HG02973 (cell line): ENCODE data around the gene EVA1A.

Experiments used
- ATAC-seq: cut with Tn5 transposase; IDR thresholded peaks from one replicate; pipeline ENCODE4 v1.9.1; 2021; ENCODE audit warnings: moderate library complexity; ENCODE audit not compliant: unreplicated experiment

The EVA1A gene

DNA sequence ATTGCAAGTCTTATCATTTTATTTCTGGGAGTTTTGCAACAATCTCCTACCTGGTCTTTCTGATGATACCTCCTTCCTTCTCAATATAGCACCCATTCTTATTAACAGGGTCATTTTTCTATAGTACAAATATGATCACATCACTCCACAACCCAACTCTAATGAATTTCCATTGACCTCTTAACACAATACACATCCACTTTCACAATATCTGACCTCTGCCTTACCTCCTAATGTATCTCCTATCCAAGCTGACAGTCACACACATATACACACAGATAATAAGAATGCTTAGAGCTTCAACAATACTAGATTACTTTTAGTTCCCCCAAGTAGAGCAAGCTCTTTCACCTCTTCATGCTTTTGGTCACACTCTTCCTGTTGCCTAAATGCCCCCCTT is 40.9 kb downstream of the EVA1A start:
- no peak for ATAC-seq

GRCh38 chr2:75518638-75519465 is 41.9 kb downstream of the EVA1A start:
- no peak for ATAC-seq

GRCh38 chr2:75517547-75518230 is 43.0 kb downstream of the EVA1A start:
- ATAC-seq = no peak

DNA sequence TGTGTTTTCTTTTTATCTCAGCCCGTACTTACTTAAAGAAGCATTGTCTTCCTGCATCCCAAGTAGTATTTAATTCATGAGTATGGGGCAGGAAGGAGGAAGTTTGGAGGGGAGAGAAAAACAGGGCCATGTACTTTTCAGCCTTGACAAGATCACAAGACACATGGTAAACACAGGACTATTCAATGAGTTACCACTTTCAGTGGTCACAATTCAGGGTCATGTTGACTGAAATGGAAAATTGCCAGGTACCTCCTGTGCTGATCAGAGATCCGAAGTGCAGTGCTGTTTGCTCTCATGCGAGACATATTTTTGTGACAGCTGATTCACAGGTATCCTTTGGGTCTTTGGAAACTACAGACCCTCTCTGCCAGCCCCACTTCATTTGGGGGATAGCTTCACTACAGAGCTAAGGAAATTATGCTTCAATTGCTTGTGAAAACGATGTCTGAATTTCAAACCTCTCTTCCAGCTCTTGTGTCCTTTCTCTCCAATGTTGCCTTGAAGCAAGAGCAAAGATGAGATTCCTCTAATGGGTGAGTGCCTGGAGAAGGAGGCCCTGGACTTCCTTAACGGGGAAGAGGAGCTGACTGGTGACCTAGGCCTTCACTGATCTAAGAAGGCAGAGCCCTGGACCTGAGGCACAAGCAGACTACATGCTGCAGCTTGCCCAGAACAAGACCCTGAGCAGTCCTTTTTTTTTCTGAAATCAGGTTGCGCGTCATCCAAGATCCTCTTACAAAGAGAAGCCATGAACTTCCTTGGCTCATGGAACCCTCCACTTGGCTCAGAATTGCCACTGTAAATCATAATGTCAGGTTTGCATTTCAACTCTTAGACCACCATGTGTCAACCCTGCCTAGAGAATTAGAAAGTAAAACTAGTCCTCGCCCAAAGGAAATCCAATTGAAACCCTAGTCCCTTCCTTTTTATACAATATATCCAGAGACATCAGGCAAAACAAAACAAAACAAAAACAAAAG is 44.1 kb downstream of the EVA1A start:
- no peak for ATAC-seq

DNA sequence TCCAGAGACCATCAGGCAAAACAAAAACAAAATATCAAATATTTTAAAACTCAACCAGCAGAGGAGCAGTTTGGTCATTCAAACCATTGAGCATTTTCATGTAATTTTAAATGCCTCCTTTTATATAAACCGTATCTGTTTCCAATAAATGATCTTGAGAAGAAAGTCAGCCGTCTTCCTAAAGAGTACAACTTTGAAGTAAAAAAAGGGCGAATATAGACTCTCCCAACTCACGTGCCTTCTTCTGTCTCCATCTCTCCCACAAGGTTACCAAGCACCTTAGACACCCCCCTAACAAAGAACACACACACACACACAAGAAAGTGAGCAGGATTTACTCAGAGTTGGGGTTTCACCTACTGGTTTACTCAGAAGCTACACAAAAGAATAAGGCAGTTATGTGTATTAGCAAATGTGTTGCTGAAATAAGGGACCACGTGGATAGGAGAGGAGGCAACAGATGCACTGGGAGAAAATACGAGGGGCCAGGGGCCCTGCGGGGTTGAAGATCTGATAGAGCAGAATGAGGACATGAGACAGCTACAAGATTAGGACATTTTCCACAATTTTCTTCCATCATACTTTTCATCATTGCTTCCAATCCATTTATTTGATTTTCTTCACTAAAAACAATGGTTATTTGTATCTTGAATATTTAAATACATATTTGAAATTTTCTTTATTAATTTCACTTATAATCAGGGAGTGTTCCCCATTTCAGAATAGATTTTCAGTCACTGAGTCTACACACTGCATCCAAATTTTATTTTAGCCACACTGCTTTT is 45.0 kb downstream of the EVA1A start:
- ATAC-seq = no peak

- no peak for ATAC-seq
Observed at GRCh38 chr2:75513616-75514170, 47.0 kb downstream of the EVA1A start.

- ATAC-seq = no peak
Observed at GRCh38 chr2:75512455-75513212, 48.1 kb downstream of the EVA1A start.

DNA sequence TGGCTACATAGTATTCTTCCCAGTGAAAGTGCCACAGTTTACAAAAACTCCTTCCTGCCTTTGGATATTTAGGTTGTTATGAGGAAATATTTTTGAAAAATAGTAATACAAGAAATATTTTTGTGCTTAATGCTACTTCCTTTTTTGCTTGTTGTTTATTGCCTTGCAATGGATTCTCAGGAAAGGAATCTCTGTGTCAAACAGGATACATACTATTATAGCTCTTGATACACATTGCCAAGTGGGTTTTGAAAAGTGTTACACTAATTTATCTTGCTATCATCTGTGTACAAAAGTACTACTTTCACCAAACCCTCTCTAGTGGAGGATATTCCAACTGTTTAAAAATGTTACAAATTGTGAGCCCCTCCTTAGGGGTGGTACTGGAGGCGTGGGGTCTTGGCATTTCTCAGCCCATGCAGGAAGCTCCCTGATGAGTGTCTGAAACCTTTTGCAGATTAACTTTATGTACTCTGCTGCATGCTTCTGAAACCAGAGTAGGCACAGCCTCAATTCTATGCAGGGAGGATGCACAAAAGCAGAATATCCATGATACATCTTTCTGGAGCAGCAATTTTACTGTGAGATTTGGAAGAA is 54.5 kb downstream of the EVA1A start:
- no peak for ATAC-seq

GRCh38 chr2:75505012-75505411 is 55.7 kb downstream of the EVA1A start:
- no peak for ATAC-seq

- ATAC-seq = no peak
Observed at GRCh38 chr2:75503048-75503607, 57.6 kb downstream of the EVA1A start.

DNA sequence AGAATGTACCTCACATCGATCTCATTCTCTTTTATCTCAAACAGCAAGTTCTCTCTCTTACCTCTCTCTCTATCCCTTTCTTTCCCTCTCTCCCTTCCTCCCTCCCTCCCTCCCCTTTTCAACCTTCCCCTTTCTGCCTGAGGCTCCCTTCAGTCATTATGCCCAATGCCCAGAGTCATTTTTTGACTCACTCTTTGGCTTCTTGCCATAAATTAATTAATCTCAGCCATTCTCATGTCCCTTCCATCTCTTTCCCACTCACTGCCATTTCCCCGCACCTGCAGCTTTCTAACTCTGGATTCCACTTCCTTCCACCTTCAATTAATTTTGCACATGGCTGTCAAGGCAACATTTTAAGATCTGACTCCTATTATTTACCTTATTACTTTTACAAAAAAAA is 60.1 kb downstream of the EVA1A start:
- no peak for ATAC-seq

- no peak for ATAC-seq
Observed at GRCh38 chr2:75499534-75499933, 61.2 kb downstream of the EVA1A start.

DNA sequence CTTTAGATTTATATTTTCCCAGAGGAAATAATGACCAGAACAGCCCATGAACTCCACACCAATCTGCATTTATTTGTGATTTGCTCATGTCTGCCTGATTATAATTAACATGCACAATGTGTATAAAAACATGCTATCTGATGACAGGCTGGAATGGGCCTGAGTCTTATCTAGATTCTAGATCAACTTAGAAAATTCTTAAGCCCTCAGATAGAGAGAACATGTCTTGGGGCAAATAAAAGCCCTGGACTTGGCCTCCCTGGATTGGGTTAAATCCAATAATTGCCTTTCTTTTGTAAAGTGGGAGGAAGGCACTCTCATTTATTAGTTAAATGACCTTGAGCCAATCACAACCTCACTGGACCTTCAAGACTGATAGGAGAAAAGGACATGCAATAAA is 61.8 kb downstream of the EVA1A start:
- ATAC-seq = no peak

- no peak for ATAC-seq
Observed at GRCh38 chr2:75497256-75497655, 63.5 kb downstream of the EVA1A start.

- ATAC-seq = no peak
Observed at GRCh38 chr2:75495862-75496261, 64.9 kb downstream of the EVA1A start.

GRCh38 chr2:75494137-75494769 is 66.5 kb downstream of the EVA1A start:
- no peak for ATAC-seq

DNA sequence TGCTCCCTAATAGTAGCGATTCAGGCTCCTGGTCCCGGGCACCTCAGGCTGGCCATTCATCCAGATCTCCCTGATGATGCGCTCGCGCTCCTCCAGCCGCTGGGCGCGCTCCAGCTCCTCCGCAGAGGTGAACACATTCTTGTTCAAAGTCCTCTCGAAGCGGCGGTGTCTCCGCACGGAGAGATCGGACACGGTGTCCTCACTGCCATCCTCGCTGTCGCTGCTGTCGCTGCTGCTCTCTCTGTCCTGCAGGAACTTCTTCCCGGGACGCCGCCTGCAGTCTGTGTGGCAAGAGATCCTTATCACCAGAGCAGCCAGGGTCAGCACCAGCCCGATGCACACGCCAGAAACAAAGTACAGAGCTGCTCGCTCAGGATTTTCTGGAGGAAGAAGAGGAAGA is 67.5 kb downstream of the EVA1A start:
- ATAC-seq = no peak

GRCh38 chr2:75491129-75491753 is 69.5 kb downstream of the EVA1A start:
- ATAC-seq = no peak
